Activated CD4-positive, alpha-beta memory T cell treated with anti-CD3 and anti-CD28 coated beads for 36 hours (primary cell): ENCODE data around the gene GPR82. TPM values are rescaled to one million over a fixed set of nuclear protein-coding genes. Genes with fewer than 3 reads are reported as not detected.

Source experiments
- CTCF ChIA-PET: fragments of 350-600 bp; sonication (Branson Sonifier 250); formaldehyde crosslinking; loops from one replicate; lab custom pipeline; 2021; ENCODE audit warnings: antibody characterized with exemption, inconsistent platforms; lab: Charles Lee
- POLR2A ChIA-PET: fragments of 350-600 bp; sonication (Branson Sonifier 250); formaldehyde crosslinking; loops from one replicate; lab custom pipeline; 2021; ENCODE audit warnings: antibody characterized with exemption; lab: Charles Lee
- DNase-seq: peaks from one replicate; pipeline ENCODE4 v3.0.0-alpha.2; 2020
- H3K27ac Mint-ChIP-seq: one replicate; pipeline ENCODE4 v1.8.0; 2021; ENCODE audit warnings: mixed read lengths
- H3K27me3 Mint-ChIP-seq: one replicate; pipeline ENCODE4 v1.8.0; 2021; ENCODE audit warnings: mixed read lengths
- H3K36me3 Mint-ChIP-seq: one replicate; pipeline ENCODE4 v1.8.0; 2021; ENCODE audit warnings: mixed read lengths
- H3K4me1 Mint-ChIP-seq: one replicate; pipeline ENCODE4 v1.8.0; 2021; ENCODE audit warnings: low read depth, mixed read lengths
- H3K4me3 Mint-ChIP-seq: one replicate; pipeline ENCODE4 v1.8.0; 2021; ENCODE audit warnings: mild to moderate bottlenecking, mixed read lengths
- H3K9me3 Mint-ChIP-seq: one replicate; pipeline ENCODE4 v1.8.0; 2021; ENCODE audit warnings: mixed read lengths
- intact Hi-C: fragments of 100-400 bp; cut with micrococcal nuclease; formaldehyde crosslinking; loops from one replicate; pipeline ENCODE4 v1.15.1; 2023
- total RNA-seq, 2 experiments: library from RNA; stranded (reverse); gene quantifications; one replicate each; pipeline ENCODE4 v1.2.3, GENCODE V29; 2021

The GPR82 gene
- total RNA-seq, 2 experiments from 2014 or later, result 0.07 to 0.19 TPM

GRCh38 chrX:41721590-41721989, 2.4 kb upstream of the GPR82 start:
- Mint-ChIP-seq H3K27me3 (no peaks in the 10 kb centered on the region), H3K27ac (peak overlapping the region; percentile 42), H3K4me3 (no peak overlapping the region), H3K36me3 (peaks cover 30% of the 10 kb centered on the region), H3K9me3 (peaks cover 28% of the 10 kb centered on the region), H3K4me1 (peaks cover 49% of the 10 kb centered on the region)
- CTCF ChIA-PET, result no interaction called here
- intact Hi-C loops, result loop anchor here (5.0 kb wide), 2 partner anchors 34 to 54 kb away; partner anchors contain the start of gene GPR34
- no peak for DNase-seq
- POLR2A ChIA-PET, result no interaction called here

GRCh38 chrX:41722214-41722613, 1.8 kb upstream of the GPR82 start:
- Mint-ChIP-seq H3K9me3 (peaks cover 22% of the 10 kb centered on the region), H3K27ac (peak overlapping the region; percentile 64), H3K4me1 (peaks cover 43% of the 10 kb centered on the region), H3K4me3 (no peak overlapping the region), H3K36me3 (peaks cover 24% of the 10 kb centered on the region), H3K27me3 (no peaks in the 10 kb centered on the region)
- DNase-seq, result no peak
- ChIA-PET POLR2A (no interaction called here), CTCF (no interaction called here)
- intact Hi-C loops, result loop anchor here (2.0 to 5.0 kb wide), 3 partner anchors 19 to 55 kb away; partner anchors contain the start of gene GPR34

- H3K4me1 Mint-ChIP-seq, result peaks cover 48% of the 10 kb centered on the region
- ChIA-PET CTCF (no interaction called here), POLR2A (no interaction called here)
- no peak for DNase-seq
- H3K27me3 Mint-ChIP-seq, result no peaks in the 10 kb centered on the region
- intact Hi-C loops, result loop anchor here (2.0 to 5.0 kb wide), 3 partner anchors 20 to 56 kb away; partner anchors contain the start of gene GPR34
- peaks cover 17% of the 10 kb centered on the region for H3K9me3 Mint-ChIP-seq
- no peak overlapping the region for H3K27ac Mint-ChIP-seq
- H3K4me3 Mint-ChIP-seq, result no peak overlapping the region
- H3K36me3 Mint-ChIP-seq, result peaks cover 23% of the 10 kb centered on the region
Observed at GRCh38 chrX:41722816-41723618, 964 bp upstream of the GPR82 start.

- no peak overlapping the region for H3K4me3 Mint-ChIP-seq
- ChIA-PET POLR2A (no interaction called here), CTCF (interaction anchor here (0.6 kb wide), 1 partner anchor 449 kb away, joined by 3 read pairs; no protein-coding TSS in a partner anchor)
- intact Hi-C loops, result no loop called here
- H3K27me3 Mint-ChIP-seq, result no peaks in the 10 kb centered on the region
- H3K9me3 Mint-ChIP-seq, result no peaks in the 10 kb centered on the region
- H3K27ac Mint-ChIP-seq, result no peak overlapping the region
- peaks cover 6% of the 10 kb centered on the region for H3K36me3 Mint-ChIP-seq
- peaks cover 27% of the 10 kb centered on the region for H3K4me1 Mint-ChIP-seq
- DNase-seq, result no peak
Observed at GRCh38 chrX:41728125-41728524, 4.1 kb downstream of the GPR82 start.

- H3K4me3 Mint-ChIP-seq, result no peak overlapping the region
- CTCF ChIA-PET, result no interaction called here
- no peak overlapping the region for H3K27ac Mint-ChIP-seq
- H3K9me3 Mint-ChIP-seq, result no peaks in the 10 kb centered on the region
- POLR2A ChIA-PET, result interaction anchor here (0.7 kb wide), 1 partner anchor 48 kb away, joined by 4 read pairs; no protein-coding TSS in a partner anchor
- H3K4me1 Mint-ChIP-seq, result peaks cover 27% of the 10 kb centered on the region
- H3K36me3 Mint-ChIP-seq, result peaks cover 6% of the 10 kb centered on the region
- no peak for DNase-seq
- intact Hi-C loops, result no loop called here
- no peaks in the 10 kb centered on the region for H3K27me3 Mint-ChIP-seq
Observed at GRCh38 chrX:41730081-41730480, 6.1 kb downstream of the GPR82 start.

GRCh38 chrX:41732260-41732659, 8.3 kb downstream of the GPR82 start:
- ChIA-PET POLR2A (no interaction called here), CTCF (no interaction called here)
- Mint-ChIP-seq H3K27me3 (no peaks in the 10 kb centered on the region), H3K4me3 (no peak overlapping the region), H3K4me1 (peaks cover 36% of the 10 kb centered on the region), H3K9me3 (no peaks in the 10 kb centered on the region), H3K36me3 (peaks cover 10% of the 10 kb centered on the region), H3K27ac (no peak overlapping the region)
- intact Hi-C loops, result no loop called here
- no peak for DNase-seq

GRCh38 chrX:41733939-41734338, 10.0 kb downstream of the GPR82 start:
- peak; percentile 40 for DNase-seq
- intact Hi-C loops, result loop anchor here (1.0 kb wide), 4 partner anchors 14 to 176 kb away; no protein-coding TSS in a partner anchor
- Mint-ChIP-seq H3K27ac (peak overlapping the region; percentile 79), H3K4me3 (no peak overlapping the region), H3K27me3 (no peaks in the 10 kb centered on the region), H3K36me3 (peaks cover 10% of the 10 kb centered on the region), H3K9me3 (no peaks in the 10 kb centered on the region), H3K4me1 (peaks cover 29% of the 10 kb centered on the region)
- ChIA-PET POLR2A (no interaction called here), CTCF (no interaction called here)

- Mint-ChIP-seq H3K4me1 (peaks cover 29% of the 10 kb centered on the region), H3K4me3 (no peak overlapping the region), H3K36me3 (peaks cover 10% of the 10 kb centered on the region), H3K9me3 (no peaks in the 10 kb centered on the region), H3K27ac (peak overlapping the region; percentile 79), H3K27me3 (no peaks in the 10 kb centered on the region)
- POLR2A ChIA-PET, result no interaction called here
- CTCF ChIA-PET, result no interaction called here
- intact Hi-C loops, result loop anchor here (1.0 kb wide), 4 partner anchors 14 to 176 kb away; no protein-coding TSS in a partner anchor
- peak; percentile 9 for DNase-seq
Observed at GRCh38 chrX:41734530-41734929, 10.5 kb downstream of the GPR82 start.

GRCh38 chrX:41737065-41737464, 13.1 kb downstream of the GPR82 start:
- intact Hi-C loops, result no loop called here
- CTCF ChIA-PET, result no interaction called here

GRCh38 chrX:41739871-41740270, 15.9 kb downstream of the GPR82 start:
- ChIA-PET CTCF (no interaction called here), POLR2A (no interaction called here)
- no peak for DNase-seq
- intact Hi-C loops, result no loop called here
- H3K27ac Mint-ChIP-seq, result no peak overlapping the region
- H3K9me3 Mint-ChIP-seq, result no peaks in the 10 kb centered on the region
- peaks cover 6% of the 10 kb centered on the region for H3K36me3 Mint-ChIP-seq
- H3K4me3 Mint-ChIP-seq, result no peak overlapping the region
- H3K27me3 Mint-ChIP-seq, result no peaks in the 10 kb centered on the region
- H3K4me1 Mint-ChIP-seq, result peaks cover 33% of the 10 kb centered on the region

More at GRCh38 chrX:41737065-41737464, 13.1 kb downstream of the GPR82 start:
- Mint-ChIP-seq H3K9me3 (no peaks in the 10 kb centered on the region), H3K36me3 (peaks cover 8% of the 10 kb centered on the region), H3K27me3 (no peaks in the 10 kb centered on the region), H3K27ac (no peak overlapping the region), H3K4me3 (no peak overlapping the region), H3K4me1 (peaks cover 38% of the 10 kb centered on the region)
- peak; percentile 59 for DNase-seq
- POLR2A ChIA-PET, result no interaction called here

- Mint-ChIP-seq H3K4me1 (peaks cover 2% of the 10 kb centered on the region), H3K4me3 (no peak overlapping the region), H3K27me3 (no peaks in the 10 kb centered on the region), H3K27ac (no peak overlapping the region), H3K36me3 (no peaks in the 10 kb centered on the region), H3K9me3 (no peaks in the 10 kb centered on the region)
- ChIA-PET POLR2A (no interaction called here), CTCF (interaction anchor here (0.5 kb wide), 1 partner anchor 623 kb away, joined by 4 read pairs; no protein-coding TSS in a partner anchor)
- intact Hi-C loops, result no loop called here
- no peak for DNase-seq
Observed at GRCh38 chrX:41750716-41751115, 26.7 kb downstream of the GPR82 start.

GRCh38 chrX:41758401-41758800, 34.4 kb downstream of the GPR82 start:
- no peaks in the 10 kb centered on the region for H3K9me3 Mint-ChIP-seq
- CTCF ChIA-PET, result interaction anchor here (1.2 to 2.5 kb wide), 2 partner anchors 18 to 200 kb away, joined by 3 to 23 read pairs; no protein-coding TSS in a partner anchor
- H3K36me3 Mint-ChIP-seq, result no peaks in the 10 kb centered on the region
- DNase-seq, result no peak
- POLR2A ChIA-PET, result no interaction called here
- no peaks in the 10 kb centered on the region for H3K27me3 Mint-ChIP-seq
- intact Hi-C loops, result no loop called here
- no peak overlapping the region for H3K27ac Mint-ChIP-seq
- H3K4me3 Mint-ChIP-seq, result no peak overlapping the region
- peaks cover 11% of the 10 kb centered on the region for H3K4me1 Mint-ChIP-seq
